ENCODE measurements around the gene PSMD12.

PSMD12 gene

GRCh38 chr17:67386965-67387551, 20.7 kb upstream of the PSMD12 start:
- no peak overlapping the region for H3K4me3 ChIP-seq (ENCODE audit: low read length)
- DNase-seq (ENCODE audit: low read depth), result peak; percentile 45
- TF ChIP-seq, protein P1, sequence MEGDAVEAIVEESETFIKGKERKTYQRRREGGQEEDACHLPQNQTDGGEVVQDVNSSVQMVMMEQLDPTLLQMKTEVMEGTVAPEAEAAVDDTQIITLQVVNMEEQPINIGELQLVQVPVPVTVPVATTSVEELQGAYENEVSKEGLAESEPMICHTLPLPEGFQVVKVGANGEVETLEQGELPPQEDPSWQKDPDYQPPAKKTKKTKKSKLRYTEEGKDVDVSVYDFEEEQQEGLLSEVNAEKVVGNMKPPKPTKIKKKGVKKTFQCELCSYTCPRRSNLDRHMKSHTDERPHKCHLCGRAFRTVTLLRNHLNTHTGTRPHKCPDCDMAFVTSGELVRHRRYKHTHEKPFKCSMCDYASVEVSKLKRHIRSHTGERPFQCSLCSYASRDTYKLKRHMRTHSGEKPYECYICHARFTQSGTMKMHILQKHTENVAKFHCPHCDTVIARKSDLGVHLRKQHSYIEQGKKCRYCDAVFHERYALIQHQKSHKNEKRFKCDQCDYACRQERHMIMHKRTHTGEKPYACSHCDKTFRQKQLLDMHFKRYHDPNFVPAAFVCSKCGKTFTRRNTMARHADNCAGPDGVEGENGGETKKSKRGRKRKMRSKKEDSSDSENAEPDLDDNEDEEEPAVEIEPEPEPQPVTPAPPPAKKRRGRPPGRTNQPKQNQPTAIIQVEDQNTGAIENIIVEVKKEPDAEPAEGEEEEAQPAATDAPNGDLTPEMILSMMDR (conservative IDR thresholded peaks at IDR 0.05; ENCODE audit: low read length), result peak; percentile 71

- TF ChIP-seq, protein P1 (conservative IDR thresholded peaks at IDR 0.05; ENCODE audit: low read length), result no peak
- no peak overlapping the region for H3K4me3 ChIP-seq (ENCODE audit: low read length)
- no peak for DNase-seq (ENCODE audit: low read depth)
Measured at GRCh38 chr17:67385122-67385988, 19.0 kb upstream of the PSMD12 start.

DNA sequence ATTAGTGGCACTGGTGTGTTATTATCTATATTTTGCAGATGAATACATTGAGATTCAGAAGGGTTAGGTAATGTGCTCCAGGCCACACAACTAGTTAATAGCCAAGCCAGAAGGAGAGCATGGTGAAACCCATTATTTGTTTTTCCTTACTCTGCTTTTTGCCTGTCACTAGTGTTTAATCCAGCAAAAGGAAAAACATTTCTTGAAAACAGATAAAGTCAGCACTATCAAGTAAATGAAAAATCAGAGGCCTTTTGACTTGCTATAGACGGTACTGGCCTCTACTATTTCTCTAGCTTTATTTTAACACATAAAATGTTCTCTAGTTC, 15.5 kb upstream of the PSMD12 start:
- DNase-seq (ENCODE audit: low read depth), result no peak
- H3K4me3 ChIP-seq (ENCODE audit: low read length), result no peak overlapping the region
- TF ChIP-seq, protein P1 (conservative IDR thresholded peaks at IDR 0.05; ENCODE audit: low read length), result no peak

DNA sequence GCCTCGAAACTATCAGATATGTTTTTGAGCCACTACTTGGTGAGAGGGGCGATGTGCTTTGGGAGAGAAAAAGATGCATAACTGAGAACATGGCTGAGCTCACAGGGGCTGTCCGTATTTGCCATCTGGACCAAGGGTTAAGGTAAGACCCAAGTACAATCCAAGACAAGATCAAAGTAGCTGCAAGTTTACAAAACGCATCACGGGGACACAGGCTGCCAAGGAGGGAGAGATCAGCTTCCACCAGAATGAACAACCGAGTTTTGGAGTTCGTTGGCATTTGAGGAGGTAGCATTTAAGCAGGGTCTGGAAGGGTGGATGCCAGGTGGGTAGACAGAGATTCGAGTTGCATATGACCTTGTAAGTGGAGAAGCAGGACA, 12.9 kb upstream of the PSMD12 start:
- H3K4me3 ChIP-seq (ENCODE audit: low read length), result peak overlapping the region; percentile 81
- TF ChIP-seq, protein P1 (conservative IDR thresholded peaks at IDR 0.05; ENCODE audit: low read length), result no peak

DNA sequence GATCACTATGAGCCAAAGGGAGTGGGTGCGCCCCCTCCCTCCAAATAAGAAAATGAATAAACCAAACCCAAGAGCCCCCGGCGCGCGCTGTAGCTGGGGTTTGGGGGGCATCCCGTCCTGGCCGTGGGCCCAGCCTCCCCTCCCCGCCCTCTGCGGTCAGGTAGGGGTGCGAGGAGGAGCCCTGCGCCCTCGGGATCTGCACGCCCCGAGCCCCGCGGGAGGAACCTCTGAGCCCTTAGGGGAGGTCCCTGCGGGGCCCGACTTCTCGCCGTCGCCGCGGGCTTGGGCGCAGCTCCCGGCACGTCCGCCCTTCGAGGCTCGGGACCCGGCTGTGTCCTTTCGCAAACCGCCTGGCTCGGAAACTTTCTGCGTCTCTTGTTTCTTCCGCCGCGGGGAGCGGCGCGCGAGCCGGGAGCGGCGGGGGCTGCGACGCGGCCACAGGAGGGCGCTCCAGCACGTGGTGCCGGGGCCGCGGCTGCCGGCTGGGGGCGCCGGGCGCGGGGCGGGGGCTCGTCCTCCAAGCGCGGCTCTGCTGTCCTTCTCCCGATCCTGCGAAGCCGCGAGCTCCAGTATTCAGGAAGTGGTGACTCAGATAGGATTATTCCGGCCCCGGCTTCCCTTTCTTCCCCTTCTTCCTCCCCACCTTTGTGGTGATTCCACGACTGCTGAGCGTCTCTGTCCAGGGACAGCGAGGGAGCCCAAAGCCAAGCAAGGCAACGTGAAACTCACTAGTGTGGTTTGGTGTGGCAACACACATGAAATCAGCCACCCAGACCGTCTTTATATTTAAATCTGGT, 12.3 kb upstream of the PSMD12 start:
- peak; percentile 74 for DNase-seq (ENCODE audit: low read depth)
- peak overlapping the region; percentile 81 for H3K4me3 ChIP-seq (ENCODE audit: low read length)
- TF ChIP-seq, protein P1 (conservative IDR thresholded peaks at IDR 0.05; ENCODE audit: low read length), result peak; percentile 31; the same call in 1 of the 2 replicates

More for the DNA sequence above, 12.9 kb upstream of the PSMD12 start:
- DNase-seq (ENCODE audit: low read depth), result no peak

GRCh38 chr17:67377488-67378453, 11.4 kb upstream of the PSMD12 start:
- H3K4me3 ChIP-seq (ENCODE audit: low read length), result peak overlapping the region; percentile 81
- TF ChIP-seq, protein P1 (conservative IDR thresholded peaks at IDR 0.05; ENCODE audit: low read length), result no peak; the same call in 1 of the 2 replicates
- DNase-seq (ENCODE audit: low read depth), result peak; percentile 50

All from AG10803 (cell line).